Activated naive CD4-positive, alpha-beta T cell treated with anti-CD3 and anti-CD28 coated beads, Interleukin-2, amount 50 U/mL, for 16 hours (primary cell): Measurements from ENCODE around the gene MCC.
"Not testable (repeated sequence)": the region's sequence is repeated elsewhere in the genome, so short reads cannot be mapped to it uniquely, and the experiment has no call there.

ENCODE experiments used
- DNase-seq: peaks from one replicate; pipeline ENCODE4 v3.0.0-alpha.2; 2020

The MCC gene

DNA sequence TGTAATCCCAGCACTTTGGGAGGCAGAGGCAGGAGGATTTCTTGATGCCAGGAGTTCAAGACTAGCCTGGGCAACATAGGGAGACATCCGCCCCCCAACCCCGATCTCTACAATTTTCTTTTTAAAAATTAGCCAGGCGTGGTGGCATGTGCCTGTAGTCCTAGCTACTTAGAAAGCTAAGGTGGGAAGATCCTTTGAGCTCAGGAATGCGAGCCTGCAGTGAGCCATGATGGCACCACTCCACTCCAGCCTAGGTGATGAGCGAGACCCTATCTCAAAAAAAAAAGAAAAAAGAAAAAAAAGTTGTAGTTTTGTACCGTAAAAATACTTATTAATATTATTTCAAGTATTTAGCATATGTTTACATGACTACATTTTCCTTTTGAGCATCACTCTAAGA lies 82.7 kb downstream of the MCC start:
- DNase-seq = no peak

DNA sequence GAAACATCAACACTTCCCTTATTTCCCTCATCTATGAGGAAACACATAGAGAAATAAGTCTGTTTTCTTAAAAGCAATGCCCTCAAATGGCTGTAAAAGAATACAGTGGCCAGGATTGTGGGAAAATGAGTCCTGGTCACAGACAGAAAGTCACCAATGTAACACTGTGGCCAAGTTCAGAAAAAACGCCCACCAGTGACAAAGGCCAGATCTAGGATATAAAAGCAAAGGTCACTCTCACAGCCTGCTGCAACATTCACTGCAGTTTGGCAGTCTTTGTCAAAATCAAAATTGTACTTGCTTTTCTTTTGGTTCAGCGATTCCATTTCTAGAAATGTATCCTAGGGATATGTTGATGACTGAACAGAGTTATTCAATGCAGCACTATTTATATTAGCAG lies 84.0 kb downstream of the MCC start:
- no peak for DNase-seq

DNA sequence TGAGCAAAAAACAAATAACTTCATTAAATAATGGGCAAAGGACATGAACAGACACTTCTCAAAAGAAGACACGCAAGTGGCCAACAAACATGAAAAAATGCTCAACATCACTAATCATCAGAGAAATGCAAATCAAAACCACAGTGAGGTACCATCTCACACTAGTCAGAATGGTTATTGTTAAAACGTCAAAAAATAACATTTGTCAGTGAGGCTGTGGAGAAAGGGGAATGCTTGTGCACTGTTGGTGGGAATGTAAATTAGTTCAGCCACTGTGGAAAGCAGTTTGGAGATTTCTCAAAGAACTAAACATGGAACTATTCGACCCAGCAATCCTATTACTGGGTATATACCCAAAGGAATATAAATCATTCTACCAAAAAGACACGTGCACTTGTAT lies 90.3 kb downstream of the MCC start:
- DNase-seq = not testable (repeated sequence)

DNA sequence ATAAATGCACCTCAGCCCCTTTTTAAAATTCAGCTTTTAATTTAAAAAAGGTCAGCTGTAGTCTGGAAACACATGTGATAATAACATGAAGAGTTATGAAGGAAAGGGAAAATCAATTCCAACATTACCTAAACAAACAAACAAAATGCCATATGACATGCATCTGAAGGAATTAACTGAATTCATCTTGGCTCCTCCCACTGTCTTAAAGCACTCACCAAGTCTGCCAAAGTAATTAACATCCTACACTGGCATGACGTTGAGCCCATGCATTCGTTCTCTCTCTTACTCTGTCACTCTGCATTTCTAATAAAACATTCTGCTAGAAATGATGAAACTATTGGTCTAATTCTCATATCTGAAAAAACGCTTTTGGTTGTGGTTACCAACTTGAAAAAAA lies 91.2 kb downstream of the MCC start:
- DNase-seq = no peak

DNA sequence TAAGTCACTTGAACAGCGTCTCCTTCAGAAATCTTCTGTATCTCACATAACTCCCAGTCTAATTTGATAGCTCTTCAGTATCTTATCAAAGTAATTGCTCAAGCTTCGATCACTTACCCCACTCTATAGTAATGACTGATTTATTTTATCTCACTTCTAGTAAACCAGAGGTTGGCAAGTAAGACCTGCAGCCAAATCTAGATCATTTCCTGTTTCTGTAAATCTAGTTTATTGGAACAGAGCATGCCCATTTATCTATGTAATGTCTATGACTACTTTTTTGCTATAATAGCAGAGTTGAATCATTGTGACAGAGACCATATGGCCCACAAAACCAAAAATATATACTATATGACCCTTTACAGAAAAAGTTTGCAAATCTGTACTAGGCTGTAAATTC lies 93.6 kb downstream of the MCC start:
- DNase-seq = no peak

DNA sequence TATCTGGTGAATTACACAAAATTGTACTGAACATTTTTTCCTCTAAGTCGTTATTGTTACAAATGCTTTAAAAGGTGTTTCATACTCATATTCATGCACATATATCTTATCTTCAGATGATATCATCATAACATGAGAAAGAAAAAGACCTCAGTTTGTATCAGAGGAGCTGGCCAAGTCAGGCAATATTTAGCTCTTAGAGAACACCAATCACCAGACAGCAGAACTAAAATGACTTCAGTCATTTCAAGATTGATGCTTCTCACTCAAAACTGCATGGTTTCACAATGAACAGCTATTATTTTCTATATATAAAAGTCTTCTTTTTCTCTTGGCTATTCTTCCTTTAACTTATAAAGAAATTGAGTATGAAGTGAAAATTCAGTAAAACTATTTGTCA lies 98.0 kb downstream of the MCC start:
- no peak for DNase-seq

DNA sequence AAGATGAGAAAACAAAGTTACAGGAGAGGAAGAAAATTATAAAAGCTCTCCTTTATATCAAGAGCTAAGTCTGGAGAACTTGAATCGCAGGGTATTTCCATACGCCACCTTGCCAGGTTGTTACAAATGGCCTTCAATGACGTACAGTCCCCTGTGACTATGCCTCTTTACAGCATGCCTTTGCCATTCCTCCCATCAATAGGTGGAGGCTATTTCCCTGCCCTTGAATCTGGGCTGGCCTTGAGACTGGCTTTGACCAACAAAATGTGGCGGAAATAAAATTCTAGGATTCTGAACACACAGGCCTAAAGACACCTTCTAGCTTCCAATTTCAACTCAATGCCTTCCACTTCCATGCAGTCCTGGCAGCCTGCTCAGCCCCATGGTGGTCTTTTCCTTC lies 99.1 kb downstream of the MCC start:
- DNase-seq = no peak

DNA sequence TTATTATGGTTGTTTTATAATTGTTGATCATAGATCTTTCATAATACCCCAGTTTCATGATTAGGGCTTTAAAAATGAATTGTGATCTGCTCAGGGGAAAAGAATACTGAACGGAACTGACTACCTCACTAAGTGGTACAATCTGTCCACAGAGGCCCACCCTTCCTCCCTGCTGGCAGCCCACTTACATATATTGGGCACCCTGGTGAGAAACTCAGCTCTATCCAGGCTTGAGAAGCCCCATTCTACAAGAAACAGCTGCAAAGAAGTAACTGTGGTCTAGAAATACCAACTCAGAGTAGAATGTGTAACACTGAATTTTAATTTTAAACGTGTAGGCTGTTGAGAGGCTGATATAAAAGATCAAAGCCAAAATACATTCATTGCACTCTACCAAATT lies 100.4 kb downstream of the MCC start:
- DNase-seq = no peak

DNA sequence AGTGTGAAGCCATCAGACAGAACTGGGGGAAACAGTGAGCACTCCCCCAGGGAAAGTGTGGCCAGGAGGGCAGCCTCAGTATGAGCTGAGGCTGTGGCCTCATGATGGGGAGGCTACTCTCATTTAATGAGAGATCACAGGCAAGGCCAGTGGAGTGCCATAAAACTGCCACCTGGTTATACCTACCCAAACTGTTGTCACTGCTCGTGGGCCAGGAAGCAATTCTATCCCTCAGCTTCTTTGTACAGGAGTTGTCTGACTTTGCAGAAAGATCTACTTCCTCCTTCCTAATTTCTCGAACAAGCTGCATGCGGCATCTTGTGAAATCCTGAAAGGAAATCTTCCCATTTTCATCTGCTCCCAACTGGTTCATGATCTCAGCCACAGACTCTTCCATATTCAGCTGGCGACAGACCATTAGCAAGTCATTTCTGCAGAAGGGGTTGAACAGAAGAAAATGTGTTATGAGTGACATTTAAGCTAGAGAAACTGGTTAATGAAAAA lies 103.4 kb downstream of the MCC start:
- DNase-seq = no peak

DNA sequence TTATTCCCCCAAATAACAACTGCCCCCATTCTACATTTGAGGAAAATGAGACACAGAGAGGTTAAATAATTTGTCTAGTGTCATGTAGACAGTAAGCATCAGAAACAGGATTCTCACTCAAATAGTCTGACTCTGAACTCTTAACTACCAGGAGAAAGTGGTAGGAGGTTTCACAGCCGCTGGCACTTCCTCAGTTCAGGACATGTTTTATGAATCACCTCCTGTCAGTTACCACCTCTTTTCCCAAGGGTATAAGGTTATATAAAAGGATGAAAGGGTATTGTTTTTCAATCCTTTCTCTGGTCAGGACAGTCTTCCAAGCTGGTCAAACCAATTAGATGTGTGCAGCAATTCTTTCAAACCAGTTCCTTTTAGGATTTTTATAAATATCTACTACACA lies 105.5 kb downstream of the MCC start:
- no peak for DNase-seq

DNA sequence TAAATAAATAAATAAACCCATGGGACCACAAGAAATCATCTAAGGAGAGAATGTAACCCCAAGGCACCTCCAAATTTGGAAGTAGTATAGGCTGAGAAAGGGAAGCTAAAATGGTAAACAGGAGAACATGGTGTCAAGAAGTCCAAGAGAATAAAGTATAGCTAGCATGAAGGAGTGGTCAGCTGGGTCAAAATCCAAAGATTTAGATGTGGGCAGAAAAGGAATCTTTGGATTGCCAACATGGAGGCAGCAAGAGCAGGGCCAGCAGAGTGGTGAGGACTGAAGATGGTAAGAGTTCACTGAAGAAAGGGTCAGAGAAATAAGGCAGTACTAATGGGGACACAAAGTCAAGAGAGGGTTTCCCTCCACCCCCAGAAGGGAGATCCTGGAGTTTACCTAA lies 106.5 kb downstream of the MCC start:
- no peak for DNase-seq

DNA sequence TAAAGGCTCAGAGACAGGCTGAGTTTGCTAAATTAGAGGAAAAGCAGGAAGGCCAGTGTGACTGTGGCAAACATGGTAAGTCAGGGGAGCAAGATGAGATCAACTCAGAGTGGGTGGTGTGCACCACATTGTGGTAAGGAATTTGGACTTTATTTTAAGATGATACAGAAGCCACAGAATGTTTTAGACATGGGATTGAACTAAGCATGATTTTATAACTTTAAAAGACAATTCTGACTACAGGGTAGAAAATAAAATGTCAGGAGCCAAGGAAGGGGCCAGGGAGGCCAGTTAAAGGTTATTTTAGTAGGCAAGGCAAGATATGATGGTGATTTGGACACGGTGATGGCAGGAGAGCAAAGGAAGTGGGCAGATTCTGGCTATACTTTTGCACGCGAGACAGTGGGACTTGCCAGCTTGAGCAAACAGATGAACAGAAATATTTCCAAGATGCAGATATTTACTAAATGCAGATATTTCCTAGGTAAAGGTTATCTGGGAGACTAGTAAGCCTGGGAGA lies 107.4 kb downstream of the MCC start:
- no peak for DNase-seq

DNA sequence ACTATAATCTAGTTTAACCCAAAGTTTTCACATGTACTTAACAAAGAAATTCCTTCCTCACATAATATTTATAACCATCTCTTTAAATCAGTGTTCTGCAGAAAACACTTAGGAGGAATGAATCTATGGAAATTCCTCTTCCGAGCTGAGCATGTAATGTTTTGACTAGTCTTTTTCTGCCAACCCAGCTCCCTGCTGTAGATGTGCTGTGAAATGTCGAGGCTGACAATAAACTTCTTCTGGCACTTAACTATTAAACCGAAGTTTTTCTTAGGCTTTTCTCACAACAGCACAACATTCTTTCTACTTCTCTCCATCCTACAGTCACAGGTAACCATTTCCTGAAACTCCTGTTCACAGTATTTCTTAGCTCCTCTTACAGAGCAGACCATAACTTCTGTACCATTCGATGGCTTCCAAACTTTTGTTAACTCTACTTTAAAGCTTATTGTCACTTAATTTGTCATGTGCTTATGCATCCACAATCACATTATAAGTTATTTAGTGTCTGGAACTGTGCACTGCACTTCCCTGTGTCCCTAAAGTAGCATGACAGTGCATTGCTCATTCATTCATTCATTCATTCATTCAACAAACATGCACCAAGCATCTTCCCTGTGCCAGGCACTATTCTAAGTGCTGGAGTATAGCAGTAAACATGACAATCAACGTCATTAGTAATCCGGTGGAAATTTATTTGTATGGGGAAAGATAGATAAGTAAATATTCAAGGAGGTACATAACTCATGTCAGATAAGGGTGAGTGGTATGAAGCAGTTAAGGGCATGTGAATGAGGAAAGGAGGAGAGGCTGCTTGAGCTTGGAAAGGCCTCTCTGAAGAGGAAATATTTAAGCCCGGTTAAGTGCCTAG lies 108.1 kb downstream of the MCC start:
- no peak for DNase-seq

DNA sequence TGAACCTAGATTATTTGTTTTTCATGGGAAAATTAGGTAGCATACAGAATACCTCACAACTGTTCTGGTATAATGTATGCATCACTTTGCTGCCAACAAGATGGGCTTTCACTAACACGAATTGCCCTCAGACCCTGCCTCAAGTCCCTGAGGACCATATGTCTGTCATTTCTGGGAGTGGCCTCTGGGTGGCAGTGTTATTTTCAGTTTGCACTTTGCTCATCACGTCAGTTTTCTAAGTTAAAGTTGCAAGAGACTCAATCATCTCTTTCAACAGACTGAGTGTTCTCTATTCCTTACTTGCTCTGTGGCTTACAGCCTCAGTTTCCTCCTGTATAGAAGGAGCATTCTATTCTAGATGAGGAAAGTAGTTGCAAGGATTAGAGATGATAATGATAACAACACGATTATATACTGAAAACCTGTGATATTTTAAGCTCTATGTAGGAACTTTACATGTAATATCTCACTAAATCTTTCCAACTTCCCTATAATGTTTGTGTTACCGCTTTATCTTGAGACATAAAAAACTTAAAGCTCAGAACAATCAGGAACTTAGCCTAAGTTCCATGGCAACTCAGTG lies 109.2 kb downstream of the MCC start:
- peak; percentile 53 for DNase-seq

DNA sequence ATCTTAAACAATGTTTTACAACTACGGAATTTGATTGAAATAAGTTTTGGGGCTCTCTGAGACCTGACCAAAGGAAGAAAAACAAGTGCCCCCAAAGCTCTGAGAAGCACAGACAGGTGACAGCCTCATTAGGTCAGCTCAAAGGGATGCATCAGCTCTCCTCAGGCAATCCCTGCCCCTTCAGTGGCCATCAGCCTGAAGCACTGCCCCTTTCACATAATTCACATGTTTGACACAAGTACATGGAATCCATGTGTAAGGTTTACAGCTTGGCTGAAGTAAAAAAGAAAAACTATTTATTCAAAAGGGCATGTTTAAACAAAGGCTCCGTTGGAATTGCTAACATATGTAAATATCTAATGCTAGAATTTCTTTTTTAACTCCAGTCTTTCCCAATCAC lies 109.7 kb downstream of the MCC start:
- DNase-seq = no peak

DNA sequence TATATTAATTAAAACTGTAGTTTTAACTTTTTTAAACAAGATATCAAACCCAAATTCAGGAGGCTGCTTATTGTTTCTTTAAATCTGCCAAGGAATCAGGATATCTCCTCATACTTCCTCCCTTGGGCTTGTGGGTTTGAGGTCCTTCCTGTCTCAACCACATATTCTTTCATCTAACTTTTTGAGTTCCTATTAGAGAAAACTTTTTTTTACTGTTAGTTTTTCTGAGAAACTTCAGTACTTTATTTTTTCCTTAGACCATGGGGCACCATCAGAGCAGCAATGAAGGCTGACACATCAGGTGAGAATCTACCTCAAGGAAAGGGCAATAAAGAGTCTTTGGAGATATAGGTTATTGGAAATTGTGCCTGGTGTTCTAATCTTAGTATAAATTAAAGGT lies 110.2 kb downstream of the MCC start:
- no peak for DNase-seq

DNA sequence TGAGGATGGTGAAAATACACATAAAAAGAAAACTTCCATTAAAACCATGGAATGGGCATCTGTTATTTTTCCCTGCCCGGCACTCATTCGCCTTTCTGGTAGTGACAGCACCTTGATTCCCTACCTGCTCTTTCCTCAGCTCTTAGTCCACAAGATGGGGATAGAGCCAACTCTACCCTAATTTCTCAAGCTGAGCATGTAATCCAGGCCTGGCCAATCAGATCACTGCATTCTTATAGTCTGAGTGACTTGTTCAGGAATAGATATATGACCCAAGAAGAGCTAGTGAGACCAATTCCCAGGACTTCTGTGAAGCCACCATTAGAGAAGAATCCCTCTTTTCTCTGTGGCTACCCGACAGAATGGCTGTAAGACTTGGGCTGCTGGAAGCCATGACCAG lies 111.6 kb downstream of the MCC start:
- DNase-seq = no peak

DNA sequence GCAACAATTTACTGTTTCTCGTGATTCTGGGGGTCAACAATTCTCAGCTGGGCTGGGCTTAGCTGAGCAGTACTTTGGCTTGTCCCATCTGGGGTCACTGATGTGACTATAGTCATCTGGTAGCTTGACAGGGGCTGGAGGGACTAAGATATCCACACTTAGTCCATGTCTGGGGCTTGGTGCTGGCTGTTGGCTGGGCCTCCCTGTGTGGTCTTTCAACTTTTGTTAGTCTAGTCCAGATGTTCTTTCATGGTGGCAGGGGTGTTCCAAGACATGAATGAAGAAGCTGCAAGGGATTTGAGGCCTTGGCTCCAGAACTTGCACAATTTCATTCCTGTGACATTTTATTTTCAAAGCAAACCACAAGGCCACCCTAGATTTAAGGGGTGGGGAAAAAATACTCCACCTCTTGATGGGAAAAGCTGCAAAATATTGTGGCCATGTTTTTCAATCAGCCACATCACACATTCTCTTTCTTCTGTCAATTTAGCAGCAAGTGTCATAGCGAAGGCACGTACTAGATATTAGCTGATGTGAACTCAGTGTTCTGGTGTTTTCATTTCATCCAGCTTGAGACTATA lies 112.7 kb downstream of the MCC start:
- DNase-seq = no peak

DNA sequence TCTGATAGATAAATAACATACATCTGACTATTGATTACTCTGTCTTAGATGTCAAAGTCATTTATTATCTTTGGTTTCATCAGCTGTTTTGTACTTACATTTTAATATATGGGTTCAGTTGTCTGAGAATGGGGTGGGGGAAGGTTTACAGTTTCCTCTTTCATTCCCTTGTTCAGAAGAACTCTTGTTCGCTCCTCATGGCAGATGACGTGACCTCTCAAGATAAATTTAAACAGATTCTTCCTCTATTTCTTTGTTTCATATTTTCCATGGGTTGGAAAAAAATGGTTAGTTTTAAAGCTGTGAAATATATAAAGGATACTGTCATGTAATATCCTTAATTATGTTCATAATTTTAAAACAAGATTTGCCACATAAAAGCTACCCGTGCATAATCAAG lies 114.8 kb downstream of the MCC start:
- no peak for DNase-seq

DNA sequence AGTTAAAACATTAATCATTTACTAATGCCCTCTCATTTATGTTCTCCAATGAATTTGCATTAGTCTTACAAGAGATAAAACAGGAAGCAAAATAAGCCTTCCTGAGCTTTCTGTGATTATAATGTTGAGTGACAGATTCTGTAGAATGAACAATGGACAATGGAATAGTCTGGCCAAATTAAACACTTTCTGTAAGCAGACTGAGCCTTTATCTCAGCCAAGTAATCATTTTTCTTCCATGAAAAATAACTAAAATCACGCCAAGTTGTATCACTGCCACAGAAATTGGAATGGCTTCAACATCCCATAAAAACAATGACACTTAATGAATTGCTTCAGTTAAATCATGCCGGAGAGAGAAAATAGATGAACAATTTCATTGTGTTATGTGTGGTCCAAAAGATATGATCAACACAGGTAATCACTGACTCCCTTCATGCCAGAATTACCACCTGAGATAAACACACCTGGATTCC lies 116.5 kb downstream of the MCC start:
- no peak for DNase-seq

DNA sequence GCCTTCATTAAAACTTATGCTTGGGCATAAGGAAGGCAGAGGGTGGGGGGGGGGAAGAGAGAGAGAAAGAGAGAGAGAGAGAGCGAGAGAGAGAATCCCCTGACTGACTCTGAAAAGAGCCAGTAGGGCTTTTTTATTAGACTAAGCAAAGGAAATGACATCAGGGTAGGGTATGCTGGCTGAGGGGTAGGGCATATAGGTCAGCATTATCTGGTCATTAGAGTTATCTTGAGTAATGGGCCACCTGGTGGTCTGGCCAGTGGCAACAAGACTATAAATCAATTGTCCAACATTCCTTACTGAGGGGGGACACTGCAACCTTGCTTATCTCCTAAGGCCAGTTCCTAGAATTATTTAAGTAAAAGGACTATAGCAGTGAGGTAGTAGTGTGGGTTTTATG lies 120.7 kb downstream of the MCC start:
- DNase-seq = no peak

DNA sequence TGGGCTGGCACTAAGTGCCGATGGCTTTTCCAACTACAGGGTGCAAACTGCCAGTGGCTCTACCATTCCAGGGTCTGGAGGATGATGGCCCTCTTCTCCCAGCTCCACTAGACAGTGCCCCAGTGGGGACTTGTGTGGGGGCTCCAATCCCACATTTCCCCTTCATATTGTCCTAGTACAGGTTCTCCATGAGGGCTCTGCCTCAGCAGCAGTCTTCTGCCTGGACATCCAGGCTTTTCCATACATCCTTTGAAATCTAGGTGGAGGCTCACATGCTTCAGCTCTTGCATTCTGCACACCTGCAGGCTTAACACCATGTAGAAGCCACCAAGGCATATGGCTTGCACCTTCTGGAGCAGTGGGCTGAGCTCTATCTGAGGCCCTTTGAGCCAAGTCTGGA lies 123.8 kb downstream of the MCC start:
- DNase-seq = no peak

DNA sequence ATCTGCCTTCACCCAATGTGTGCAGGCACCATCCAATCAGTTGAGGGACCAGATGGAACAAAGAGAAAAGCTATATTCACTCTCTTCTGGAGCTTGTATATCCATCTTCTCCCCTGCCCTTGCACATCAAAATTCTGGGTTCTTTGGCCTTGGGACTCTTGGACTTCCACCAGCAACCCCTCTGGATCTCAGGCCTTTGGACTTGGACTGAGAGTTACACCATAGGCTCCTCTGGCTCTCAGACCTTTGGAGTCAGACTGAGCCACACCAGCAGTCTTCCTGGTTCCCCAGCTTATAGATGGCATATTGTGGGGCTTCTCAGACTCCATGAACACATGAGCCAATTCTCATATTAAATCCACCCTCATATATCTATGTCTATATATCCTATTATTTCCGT lies 126.6 kb downstream of the MCC start:
- DNase-seq = no peak

DNA sequence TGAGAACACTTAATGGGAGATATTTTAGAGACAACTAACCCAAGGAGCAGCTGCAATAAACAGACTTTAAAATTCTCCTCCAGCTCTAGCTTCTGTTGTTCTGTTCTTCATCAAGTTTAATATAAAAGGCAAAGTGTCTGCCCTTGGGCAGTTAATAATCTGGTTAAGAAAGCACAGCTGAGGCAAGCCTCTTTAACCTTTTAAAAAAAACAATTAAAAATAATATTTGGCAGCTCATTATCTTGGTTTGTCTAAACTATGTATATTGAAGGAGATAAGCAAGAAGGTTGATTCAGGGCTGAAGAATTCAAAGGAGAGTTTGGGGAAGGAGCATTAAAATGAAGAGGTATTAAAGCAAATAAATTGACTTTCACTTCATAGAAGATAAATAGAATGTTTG lies 128.8 kb downstream of the MCC start:
- no peak for DNase-seq
